Psoas muscle (tissue), 8 donors: Measurements from ENCODE around the gene ARFIP1. TPM values are rescaled to one million over a fixed set of nuclear protein-coding genes. Genes with fewer than 3 reads are reported as not detected.

Source experiments
- ATAC-seq, 4 donors: fragments of 200-7000 bp; cut with Tn5 transposase; one replicate each; pipeline ENCODE4 v1.9.1; 2020; ENCODE audit warnings: moderate library complexity in 3 of 4, mild to moderate bottlenecking in 2 of 4
- DNase-seq, 2 donors: peaks; one replicate each; pipeline ENCODE4 v3.0.0-alpha.2; 2020
- H3K27ac ChIP-seq: fragments of 200-600 bp; one replicate; pipeline ENCODE4 v1.8.0; 2022
- H3K27me3 ChIP-seq, 3 donors: fragments of 200-600 bp in 1 of 3; one replicate each; pipeline versions ENCODE4 v1.6.1 to v1.8.0; 2013 to 2022; ENCODE audit warnings: low read length in 2 of 3, mild to moderate bottlenecking in 2 of 3, moderate library complexity in 1 of 3; ENCODE audit not compliant: insufficient read depth in 3 of 3
- H3K36me3 ChIP-seq, 2 donors: fragments of 200-600 bp in 1 of 2; one replicate each; pipeline versions ENCODE4 v1.6.1 to v1.8.0; 2013 to 2022; ENCODE audit warnings: low read depth in 1 of 2, mild to moderate bottlenecking in 1 of 2, moderate library complexity in 1 of 2; ENCODE audit not compliant: insufficient read depth in 1 of 2
- H3K4me1 ChIP-seq: fragments of 200-600 bp; one replicate; pipeline ENCODE4 v1.8.0; 2022
- H3K4me3 ChIP-seq: fragments of 200-600 bp; one replicate; pipeline ENCODE4 v1.8.0; 2022; ENCODE audit warnings: mild to moderate bottlenecking
- H3K9me3 ChIP-seq: fragments of 200-600 bp; one replicate; pipeline ENCODE4 v1.8.0; 2022
- CTCF ChIP-seq: fragments of 200-600 bp; IDR thresholded peaks from one replicate; pipeline ENCODE4 v1.8.0; 2022; ENCODE audit warnings: antibody characterized with exemption
- WGBS, 3 donors: extraction: QIAGEN DNeasy Blood & Tissue Kit; methylation state at CpG; one replicate each; pipeline versions ENCODE4 v1.1.6 to v1.1.7; 2013; 5-methylcytosine and 5-hydroxymethylcytosine counted together
- intact Hi-C, 2 donors: fragments of 100-400 bp; cut with DNase I; formaldehyde crosslinking; loops; one replicate each; pipeline versions ENCODE4 v1.11.0 to v1.14.2; 2022
- polyA plus RNA-seq, 3 donors: library from polyadenylated mRNA; stranded (reverse); fragments of 200-250 nt; gene quantifications; one replicate each; pipeline ENCODE4 v1.2.3, GENCODE V29; 2013
- total RNA-seq, 4 donors: library from RNA; stranded (reverse); fragmentation: NEBNext Ultra II Directional in 2 of 4; extraction: Animal tissue kit (Norgen Biotek cat#: 25700) in 2 of 4; gene quantifications; one replicate each; pipeline versions ENCODE4 v1.2.1 to v1.2.4, GENCODE V29; 2021 to 2023
- donor health status: healthy with polysubstance abuse.
- donor health status: DM: no; HTN: no; CAD: no; lungs with moderate emphysema.
- donor health status: Bipolar disorder and iron deficiency.
- donor health status: healthy.
- donor health status: DM: yes; HTN: yes; CAD: no.
- donor health status: DM: no; HTN: no; CAD: no.
- donor health status: DM: no; HTN: no; CAD: no.
- donor health status: DM: yes; HTN: yes; CAD: no.

The ARFIP1 gene
- total and polyA plus RNA-seq, 7 donors = 6.8 to 15.7 (median 12.2) TPM

- Histone ChIP-seq H3K4me3 (no peak overlapping the region), H3K36me3 (peaks cover 0 to 2% of the 10 kb centered on the region in 2 donors), H3K27me3 (peaks cover 0 to 49% (median 22%) of the 10 kb centered on the region in 3 donors), H3K27ac (no peak overlapping the region), H3K9me3 (no peaks in the 10 kb centered on the region), H3K4me1 (peaks cover 9% of the 10 kb centered on the region)
- WGBS, 3 donors = 89 to 96% (median 93%) methylated on average over 2 of the region's 2 CpGs
- intact Hi-C loops = no loop called here
- no peak for TF ChIP-seq CTCF
- DNase-seq (no peak), ATAC-seq (no peak)
Observed at GRCh38 chr4:152940461-152940860, 160.7 kb downstream of the ARFIP1 start.

- no peaks in the 10 kb centered on the region for H3K9me3 ChIP-seq
- no peak for TF ChIP-seq CTCF
- intact Hi-C loops = no loop called here
- WGBS, 3 donors = 56 to 67% (median 64%) methylated on average over 1 of the region's 1 CpG
- peaks cover 3% of the 10 kb centered on the region for H3K4me1 ChIP-seq
- ATAC-seq (no peak), DNase-seq (no peak)
- no peak overlapping the region for H3K27ac ChIP-seq
- peaks cover 0 to 2% of the 10 kb centered on the region in 2 donors for H3K36me3 ChIP-seq
- H3K4me3 ChIP-seq = no peak overlapping the region
- peaks cover 0 to 40% (median 19%) of the 10 kb centered on the region in 3 donors for H3K27me3 ChIP-seq
Observed at GRCh38 chr4:152941411-152941810, 161.7 kb downstream of the ARFIP1 start.

- Histone ChIP-seq H3K4me3 (no peak overlapping the region), H3K9me3 (no peaks in the 10 kb centered on the region), H3K27ac (no peak overlapping the region), H3K4me1 (no peaks in the 10 kb centered on the region), H3K27me3 (peaks cover 0 to 30% (median 12%) of the 10 kb centered on the region in 3 donors), H3K36me3 (peaks cover 0 to 2% of the 10 kb centered on the region in 2 donors)
- intact Hi-C loops = no loop called here
- 87 to 92% (median 89%) methylated on average over 2 of the region's 2 CpGs for WGBS, 3 donors
- TF ChIP-seq CTCF = no peak
- ATAC-seq (no peak), DNase-seq (no peak)
Observed at GRCh38 chr4:152942346-152942745, 162.6 kb downstream of the ARFIP1 start.

GRCh38 chr4:152943672-152944071 lies 163.9 kb downstream of the ARFIP1 start:
- no peaks in the 10 kb centered on the region for H3K4me1 ChIP-seq
- TF ChIP-seq CTCF = no peak
- H3K4me3 ChIP-seq = no peak overlapping the region
- peak; percentile 37 to 69 (median 48) for ATAC-seq
- H3K36me3 ChIP-seq = peaks cover 0 to 2% of the 10 kb centered on the region in 2 donors
- DNase-seq = no peak
- WGBS, 3 donors = 53 to 60% (median 58%) methylated on average over 6 of the region's 6 CpGs
- intact Hi-C loops = no loop called here
- H3K27me3 ChIP-seq = peaks cover 0 to 18% (median 9%) of the 10 kb centered on the region in 3 donors
- peak overlapping the region; percentile 50 for H3K27ac ChIP-seq
- H3K9me3 ChIP-seq = no peaks in the 10 kb centered on the region

- DNase-seq (no peak), ATAC-seq (no peak)
- H3K36me3 ChIP-seq = peaks cover 0 to 2% of the 10 kb centered on the region in 2 donors
- no peaks in the 10 kb centered on the region for H3K9me3 ChIP-seq
- H3K27ac ChIP-seq = no peak overlapping the region
- intact Hi-C loops = no loop called here
- H3K4me1 ChIP-seq = no peaks in the 10 kb centered on the region
- 54 to 63% (median 57%) methylated on average over 4 of the region's 4 CpGs for WGBS, 3 donors
- no peak for TF ChIP-seq CTCF
- H3K4me3 ChIP-seq = no peak overlapping the region
- peaks cover 0 to 7% (median 3%) of the 10 kb centered on the region in 3 donors for H3K27me3 ChIP-seq
Observed at GRCh38 chr4:152944666-152945320, 165.0 kb downstream of the ARFIP1 start.
